ENCODE data around the gene MACROH2A1.
"Not testable (repeated sequence)": the region's sequence is repeated elsewhere in the genome, so short reads cannot be mapped to it uniquely, and the experiment has no call there.

MACROH2A1 gene

DNA sequence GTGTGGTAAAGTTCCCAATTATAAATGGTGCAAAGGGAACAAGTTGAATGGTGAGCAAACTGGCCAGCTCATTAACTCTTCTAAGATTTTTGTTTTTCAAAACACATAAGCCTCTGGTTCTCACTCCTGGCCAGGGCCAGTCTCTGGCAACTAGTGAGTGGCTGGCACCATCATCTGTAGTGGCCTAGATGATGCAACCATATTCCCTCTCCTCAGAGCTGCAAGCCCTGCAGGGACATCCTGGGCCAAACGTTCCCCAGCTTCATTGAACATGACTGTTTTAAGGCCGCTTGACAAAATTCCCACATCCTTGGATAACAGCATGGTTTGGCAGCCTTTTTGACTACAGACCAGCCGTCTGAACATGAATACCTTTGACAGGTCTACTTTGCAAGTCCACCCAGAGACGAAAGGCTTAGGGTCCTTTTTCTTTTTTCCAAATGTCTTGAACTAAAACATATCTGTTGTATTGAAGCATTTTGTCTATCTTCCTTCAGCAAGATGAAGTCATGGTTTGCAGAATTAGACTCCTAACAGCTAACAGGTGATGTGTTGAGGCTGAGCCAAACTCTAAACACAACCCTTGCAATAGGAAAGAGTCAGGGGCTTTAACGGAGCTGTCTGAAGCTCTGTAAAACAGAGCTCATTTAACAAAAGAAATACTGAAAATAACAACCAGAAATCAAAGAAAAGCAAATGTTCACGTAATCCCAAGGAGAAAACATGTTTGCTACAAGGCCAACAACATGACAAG is 23.8 kb downstream of the MACROH2A1 start:
- DNase-seq = no peak

DNA sequence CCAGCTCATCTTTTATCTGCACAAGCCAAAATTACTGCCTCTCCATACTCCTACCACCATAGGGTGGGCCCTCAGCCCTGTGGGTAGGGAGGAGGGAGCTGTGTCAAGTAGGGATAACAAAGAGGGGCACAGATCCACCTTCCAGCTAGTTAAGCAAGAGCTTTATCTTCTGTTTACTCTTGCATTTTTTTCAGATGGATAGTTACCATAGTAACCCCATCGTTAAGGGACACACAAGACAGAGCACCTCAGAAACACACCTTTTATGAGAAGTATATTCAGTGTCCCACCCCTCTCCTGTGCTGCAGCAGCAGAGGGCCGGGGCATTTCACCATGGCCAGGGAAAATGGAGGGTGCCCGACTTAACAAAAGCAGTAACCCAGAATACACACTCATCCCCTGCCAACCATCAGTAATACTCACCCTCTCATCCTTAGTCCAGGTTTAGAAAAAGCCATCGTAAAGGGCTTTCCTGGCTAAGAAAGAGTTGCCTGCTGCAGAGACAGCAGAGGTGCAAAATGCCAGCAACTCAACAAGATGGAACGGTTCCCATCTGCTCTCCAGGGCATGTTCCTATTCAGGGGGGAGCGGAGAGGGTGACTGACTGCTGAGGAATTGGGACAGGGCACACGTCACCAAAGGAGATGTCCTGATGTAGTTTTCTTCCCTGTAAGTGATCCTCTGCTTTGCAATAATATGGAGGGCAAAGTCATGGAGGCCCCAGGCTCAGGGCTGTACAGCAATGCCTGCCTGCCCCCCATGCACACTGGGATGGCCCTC is 25.1 kb downstream of the MACROH2A1 start:
- DNase-seq = no peak

DNA sequence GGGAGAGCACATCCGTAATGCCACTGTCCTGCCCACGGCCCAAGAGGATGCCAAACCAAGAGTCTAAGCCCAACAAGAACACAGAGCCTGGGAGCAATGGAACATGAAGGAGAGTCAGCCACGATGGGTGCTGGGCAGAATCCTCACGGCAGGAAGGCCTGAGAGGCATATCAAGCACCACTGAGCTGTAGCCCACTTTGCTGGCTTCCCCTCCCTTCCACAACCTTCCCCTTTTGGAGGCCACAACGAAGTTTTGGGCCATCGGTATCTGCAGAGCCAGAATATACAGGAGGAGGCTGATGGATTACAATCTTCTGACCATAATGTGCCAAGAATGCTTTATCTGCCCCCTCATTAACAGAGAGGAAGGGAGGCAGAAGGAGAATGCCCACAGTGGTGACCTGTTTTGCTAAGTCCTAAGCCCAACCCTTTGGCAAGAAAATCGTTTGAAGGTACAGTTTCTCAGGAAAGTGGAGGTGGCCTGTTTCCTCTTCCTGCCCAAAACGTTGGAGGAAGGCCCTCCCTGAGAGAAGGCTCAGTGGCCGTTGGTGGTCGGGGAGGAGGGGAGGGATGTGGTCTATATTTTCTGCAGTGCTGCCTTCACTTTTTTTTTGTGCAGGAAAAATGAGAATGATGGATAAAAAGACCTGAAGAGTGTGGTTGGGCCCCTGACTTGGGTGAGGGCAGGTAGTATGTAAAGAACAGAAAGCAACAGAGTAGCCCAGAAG is 26.2 kb downstream of the MACROH2A1 start:
- DNase-seq = no peak

DNA sequence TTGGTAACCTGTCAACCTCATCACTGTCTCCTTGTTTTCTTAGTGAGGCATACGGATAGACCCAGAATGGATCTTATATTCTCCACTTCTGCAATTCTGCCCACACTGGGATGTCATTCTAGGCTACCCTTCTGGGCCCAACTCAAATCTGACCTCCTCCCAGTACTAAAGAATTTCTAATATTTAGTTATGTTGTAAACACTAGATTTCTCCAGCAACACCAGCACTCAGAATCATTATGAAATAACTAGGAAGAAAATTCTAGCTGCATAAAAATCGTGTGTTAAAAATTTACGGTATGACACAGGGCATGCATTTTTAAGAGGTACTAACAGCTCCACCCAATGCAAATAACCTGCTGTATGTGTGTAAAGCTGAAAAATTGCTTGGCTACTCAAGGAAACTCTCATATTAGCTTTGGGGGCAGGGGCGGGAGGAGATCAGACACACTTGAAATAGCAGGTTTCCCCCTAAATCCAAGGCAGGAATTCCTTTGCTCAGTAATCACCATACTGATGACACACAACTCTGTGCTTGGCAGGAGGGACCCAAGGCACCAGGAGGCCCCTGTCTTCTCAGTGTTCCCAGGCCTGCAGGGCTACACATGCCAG is 27.3 kb downstream of the MACROH2A1 start:
- no peak for DNase-seq

DNA sequence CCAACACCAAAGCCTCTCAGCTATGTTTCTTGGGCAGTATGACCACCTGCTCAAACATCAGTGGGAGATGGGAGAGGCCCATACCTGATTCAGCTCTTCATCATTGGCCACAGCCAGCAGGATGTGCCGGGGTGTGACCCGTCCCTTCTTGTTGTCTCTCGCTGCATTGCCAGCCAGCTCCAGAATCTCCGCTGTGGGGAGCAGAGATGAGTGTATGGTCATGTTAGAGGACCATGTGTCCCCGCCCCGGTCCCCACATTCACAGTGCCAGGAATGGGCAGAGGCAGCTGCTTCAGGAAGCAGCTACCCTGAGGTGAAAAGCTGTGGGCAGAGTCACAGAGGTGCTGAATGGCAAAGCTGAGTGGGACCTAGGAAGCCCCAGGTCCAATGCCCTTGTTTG is 29.1 kb downstream of the MACROH2A1 start:
- DNase-seq = no peak

DNA sequence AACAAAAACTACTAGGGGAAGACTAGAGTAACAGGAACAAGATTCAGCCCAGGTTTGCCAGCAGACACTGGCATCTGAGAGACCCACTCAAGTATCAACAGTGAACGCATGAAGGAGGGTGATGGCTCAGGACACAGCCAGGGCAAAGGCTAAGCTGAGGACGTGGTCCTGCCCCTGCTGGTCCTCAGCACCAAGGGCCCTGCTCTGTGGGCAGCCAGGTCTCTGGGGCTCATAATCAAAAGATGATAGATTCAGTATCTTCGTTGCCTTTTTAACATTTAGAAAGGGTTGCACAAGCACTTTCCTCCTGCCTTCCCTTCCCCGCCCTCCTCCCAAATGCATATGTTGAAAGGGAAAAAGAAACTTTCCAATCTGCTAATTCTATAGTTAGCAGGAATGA is 31.5 kb downstream of the MACROH2A1 start:
- DNase-seq = no peak

DNA sequence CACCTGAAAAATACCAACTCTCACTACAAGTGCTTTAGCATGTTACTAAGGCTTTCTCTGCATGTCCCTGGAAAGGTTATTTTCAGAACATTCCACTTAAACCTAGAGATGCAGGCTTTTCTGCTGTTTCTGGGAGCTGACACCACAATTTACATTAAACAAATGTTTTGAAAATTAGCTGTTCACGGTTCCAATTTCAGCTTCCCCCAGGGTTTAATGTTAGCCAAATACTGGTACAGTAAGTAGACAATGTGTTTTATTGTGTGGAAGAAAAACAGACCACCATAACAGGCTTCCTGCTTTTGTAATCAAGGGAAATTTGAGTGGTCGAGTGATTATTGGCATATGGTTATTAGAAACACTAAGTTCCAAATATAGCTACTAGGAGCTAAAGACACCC is 32.0 kb downstream of the MACROH2A1 start:
- no peak for DNase-seq

DNA sequence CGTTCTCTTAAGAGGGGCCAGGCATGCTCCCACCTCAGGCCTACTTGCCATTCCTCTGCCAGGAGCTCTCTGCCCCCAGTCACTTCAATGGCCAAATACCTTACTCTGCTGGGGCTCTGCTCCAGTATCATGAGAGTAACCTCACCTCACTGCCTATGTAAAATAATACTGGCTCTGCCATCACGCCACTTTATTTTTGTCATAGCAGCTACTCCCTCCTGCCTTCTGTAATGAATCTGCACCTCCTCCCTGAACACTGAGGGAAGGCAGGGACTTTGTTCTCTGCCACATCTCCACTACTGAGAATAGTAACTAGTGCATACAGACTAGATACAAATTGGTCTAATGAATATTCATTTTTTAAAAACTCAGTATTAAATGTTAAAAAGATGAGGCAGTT is 33.8 kb downstream of the MACROH2A1 start:
- DNase-seq = no peak

DNA sequence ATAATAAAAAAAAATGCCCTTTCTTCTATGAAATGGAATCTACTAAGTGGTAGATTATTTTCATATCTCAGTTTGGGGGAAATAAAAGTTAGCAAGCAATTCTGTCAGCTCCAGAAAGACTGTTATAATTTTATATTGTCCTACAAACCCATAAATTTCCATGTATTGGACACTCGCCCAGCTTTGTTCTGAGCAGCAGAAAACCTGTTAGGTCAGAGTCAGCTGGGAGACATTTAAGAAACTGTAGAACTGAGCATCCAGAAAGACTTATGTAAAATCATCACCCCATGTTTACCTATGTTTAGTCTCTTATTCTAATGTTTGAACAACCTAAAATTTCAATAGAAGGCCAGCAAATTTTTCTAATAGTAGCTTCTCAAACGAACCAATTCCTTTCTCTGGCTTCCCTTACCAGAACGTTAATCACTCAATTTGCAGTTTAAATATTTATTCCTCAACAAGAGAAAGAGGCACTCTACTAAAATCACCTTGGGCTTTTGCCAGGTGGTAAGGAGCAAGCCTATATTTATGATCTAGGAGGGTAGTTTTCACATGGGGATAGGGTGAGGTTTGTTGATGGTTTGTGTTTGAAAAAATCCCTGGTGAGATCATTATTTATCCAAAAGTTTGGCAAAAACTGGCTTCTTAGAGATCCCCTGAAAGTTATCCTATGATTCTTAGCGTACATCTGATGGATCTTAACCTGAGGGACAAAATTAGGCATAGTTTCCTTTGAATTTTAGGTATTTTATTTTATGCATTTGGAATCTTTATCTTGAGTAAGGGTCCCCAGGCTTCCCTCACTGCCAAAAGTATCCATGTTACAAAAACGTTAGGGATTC is 34.4 kb downstream of the MACROH2A1 start:
- no peak for DNase-seq

DNA sequence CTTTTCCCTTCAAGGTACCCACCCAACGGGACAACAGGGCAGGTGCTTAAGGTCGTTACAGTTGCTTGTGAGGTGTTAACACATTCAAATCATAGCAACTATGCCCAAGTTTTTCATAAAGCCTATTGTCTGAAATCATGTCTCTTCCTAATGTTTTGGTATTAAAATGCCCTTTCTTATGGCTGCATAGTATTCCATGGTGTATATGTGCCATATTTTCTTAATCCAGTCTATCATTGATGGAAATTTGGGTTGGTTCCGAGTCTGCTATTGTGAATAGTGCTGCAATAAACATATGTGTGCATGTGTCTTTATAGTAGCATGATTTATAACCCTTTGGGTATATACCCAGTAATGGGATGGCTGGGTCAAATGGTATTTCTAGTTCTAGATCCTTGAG is 35.7 kb downstream of the MACROH2A1 start:
- DNase-seq = not testable (repeated sequence)

DNA sequence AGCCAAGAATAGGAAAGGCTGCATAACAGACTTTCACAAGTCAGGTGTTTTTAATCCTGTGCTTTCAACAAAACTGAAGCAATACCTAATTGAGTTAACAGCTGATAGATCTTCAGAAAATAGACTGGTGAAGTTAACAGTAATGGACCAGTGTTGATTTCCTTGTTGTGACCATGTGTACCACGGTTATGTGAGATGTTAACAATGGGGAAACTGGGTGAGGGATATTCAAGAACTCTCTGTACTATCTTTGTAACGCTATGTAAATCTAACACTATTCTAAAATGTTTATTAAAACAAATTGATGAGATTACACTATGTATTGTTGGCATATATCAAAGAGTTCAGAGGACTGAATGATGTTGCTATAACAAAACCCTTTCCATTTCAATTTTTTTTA is 36.9 kb downstream of the MACROH2A1 start:
- no peak for DNase-seq

DNA sequence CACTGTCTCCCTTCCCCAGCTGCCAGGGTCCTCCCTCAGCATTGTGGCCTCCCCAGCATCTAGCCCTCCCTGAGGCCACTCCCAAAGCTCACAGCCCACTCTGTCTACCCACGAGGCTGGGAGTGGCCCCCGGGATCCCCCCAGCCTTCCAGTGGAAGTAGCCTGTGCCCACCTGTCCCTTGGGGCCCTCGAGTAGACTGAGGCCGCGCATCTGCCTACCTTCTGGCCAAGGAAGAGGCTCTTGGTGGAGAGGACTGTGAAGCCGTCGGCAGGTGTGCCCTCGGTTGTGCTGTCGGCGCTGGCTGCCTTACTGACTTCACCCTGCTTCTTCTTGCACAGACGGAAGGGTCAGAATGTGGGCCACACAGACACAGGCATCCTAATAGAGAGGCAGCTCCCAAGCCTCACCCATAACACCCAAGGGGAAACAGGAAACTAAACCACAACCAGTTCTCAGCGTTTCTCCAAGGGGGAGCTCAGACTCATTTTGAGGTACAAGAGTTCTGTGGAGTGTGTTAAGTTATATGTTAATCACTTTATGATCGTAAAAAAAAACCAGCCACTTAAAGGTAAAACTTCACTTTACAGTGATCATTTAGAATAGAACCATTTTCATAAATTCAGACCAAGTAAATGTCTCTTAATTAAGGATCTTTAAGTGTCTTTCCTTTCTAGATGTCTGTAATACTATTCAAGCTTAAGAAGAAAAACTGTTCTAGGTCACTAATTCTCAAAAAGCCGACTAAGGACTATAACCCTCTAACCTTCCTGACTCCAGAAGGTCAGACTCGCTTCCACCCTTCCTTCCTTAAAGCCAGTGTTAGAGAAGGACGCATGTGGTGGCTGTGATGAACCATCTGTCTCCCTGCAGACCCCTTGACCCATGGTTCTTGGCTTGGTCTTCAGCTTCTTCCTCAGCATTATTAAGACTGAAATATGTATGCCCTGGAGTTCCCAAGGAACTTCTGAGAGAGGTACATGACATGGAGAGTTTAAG is 38.5 kb downstream of the MACROH2A1 start:
- no peak for DNase-seq

DNA sequence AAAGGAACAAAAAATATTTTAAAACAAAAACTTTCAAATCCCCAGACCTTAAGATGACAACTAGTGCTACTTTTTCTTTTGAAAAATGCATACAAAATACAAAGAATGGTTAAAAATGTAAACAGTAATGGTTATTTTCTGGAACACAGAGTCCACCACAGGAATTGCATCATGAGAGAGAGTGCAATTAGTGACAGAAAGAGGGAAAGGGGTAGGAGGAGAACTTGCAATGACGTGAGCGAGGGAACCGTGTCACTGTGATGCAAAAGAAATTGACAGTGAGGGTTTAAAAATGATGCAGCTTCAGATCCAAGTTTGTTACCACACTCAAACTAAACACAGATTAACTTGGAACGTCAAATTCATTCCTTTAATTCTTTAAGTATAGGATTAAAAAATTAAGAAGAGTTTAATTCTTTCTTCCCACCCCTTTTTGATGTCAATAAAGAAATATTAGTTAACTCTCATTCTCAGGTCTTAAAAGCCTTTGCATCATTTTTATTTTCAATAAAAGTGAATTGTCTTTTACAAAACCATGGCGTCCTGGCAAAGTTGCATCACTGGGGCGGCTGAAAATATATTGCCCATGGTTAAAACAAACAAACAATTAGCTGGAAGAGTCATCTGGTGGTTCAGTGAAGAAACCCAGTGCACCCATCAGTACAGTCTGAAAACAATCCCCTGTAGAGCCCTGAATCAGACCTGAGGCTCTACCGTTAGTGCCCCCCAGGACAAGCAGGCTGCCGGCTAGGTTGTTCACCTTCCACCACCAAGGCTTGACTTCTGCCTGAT is 39.5 kb downstream of the MACROH2A1 start:
- DNase-seq = no peak

DNA sequence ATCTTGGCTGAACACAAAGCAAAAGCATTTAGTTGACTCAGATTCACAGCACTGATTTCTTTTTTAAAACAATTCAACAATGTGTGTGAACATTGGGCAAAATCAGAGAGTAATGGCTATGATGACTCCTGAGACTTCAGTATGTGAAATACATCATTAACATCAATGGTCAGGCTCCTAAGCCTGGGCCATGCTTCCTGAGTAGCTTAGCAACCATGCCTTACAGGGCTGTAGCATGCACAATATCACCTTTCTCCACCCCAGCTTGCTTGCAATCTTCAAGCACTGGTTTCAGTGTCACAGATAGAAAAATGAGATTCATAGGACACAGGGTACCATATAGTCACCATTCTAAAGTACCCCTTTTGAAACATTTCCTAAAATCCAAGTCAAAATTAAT is 41.3 kb downstream of the MACROH2A1 start:
- no peak for DNase-seq

DNA sequence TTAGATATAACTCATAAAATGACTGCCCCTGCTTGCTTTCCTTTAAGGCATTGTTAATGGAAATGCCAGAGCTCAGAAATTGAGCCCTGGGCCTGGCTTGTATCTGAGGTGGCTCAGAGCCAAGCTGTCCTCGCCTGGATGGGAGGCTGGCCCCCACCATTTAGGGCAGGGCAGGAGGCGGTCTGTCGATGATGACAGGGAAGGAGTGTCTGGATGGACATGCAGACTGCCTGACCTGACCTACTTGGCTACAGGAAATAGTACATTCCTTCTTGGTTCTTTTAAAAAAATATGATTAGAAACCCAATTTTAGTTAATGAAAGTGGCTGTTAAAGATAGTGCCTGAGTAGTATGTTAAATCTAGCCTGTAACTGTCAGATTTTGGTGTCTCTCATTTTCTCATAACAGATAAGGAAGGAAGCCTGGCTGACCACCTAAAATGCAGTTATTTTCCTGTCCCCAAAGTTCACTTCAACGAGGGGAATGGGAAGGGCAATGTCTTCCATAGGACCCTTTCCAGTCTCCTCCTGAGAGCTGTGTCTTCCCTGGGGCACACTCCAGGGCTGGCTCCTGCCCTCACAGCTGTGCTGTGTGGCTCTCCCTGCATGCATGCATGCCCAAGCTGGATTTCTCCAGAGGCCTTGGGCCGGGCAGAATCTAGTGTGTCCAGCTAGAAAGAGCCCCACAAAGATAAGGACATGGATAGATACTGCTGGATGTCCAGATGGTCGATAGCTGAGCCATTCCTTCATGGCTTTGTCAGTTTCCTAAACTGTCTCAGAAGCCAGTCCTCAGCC is 42.3 kb downstream of the MACROH2A1 start:
- no peak for DNase-seq

DNA sequence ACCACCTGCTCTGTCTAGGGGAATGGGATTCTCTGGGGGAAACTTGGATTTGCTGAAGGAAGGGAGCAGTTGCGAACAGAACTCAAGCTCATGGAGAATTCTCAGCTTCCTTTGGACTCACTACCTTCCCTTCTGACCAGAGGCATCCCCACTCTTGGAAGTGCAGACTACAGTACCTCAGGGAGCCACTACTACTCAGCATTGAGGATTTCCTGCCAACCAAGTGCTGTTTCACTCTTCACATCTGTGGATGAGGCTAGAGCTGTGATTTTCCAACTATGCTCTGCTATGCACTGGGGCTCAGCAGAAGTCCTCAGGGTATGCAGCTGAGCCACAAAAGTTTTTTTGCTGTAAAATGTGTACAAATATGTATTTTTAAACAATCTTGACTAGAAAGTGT is 43.9 kb downstream of the MACROH2A1 start:
- DNase-seq = no peak

DNA sequence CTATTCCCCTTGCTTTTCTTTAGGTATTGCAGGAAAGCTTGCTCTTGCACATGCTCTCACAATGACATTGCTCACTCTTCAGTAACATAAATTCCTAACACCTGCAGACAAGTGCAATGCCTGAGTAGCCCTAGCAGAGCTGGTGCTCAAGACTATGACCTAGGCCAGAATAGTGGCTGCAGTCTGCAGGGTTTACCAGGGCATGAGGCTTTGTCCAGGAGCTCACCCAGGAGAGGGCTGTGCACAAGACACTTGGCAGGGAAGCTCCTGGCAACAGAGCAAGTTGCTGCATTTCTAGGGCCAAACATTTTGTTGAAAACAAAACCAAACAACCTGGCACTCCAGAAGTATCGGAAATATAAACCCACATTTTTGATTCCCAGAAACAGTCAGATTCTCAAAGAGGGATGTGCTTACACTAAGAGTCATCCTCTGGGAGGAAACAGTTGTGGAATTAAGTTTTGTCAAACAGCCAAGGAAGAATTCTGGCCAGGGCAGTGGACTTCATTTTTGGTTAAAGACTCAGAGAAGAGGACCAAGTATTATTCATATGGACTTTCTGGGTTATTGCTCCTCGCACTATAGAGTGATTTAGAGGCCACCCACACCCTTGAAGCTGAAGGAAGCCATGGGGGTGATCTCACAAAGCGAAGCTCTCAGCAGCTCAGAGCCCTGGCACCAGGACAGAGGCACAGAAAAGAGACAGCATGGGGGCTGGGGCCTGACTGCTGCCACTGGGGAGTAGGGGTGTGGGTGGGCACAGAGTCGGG is 44.9 kb downstream of the MACROH2A1 start:
- DNase-seq = no peak

DNA sequence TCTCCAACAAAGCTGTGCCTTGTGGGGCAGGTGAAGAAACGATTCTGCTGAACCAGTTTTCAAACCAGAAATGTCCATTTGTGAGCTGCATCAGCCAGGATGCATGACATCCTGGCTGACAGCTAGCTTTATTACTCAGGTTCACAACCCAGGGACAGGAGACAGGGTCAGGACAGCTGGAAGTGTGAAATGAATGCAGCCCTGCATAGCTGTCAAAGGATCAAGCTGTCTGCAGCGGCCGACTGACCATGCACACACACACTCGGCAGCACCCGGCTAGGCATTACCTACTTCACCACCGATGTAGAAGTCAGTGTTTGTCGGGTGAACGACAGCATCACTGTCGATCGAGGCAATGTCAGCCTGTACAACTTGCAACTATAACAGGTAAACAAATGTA is 48.5 kb downstream of the MACROH2A1 start:
- no peak for DNase-seq

DNA sequence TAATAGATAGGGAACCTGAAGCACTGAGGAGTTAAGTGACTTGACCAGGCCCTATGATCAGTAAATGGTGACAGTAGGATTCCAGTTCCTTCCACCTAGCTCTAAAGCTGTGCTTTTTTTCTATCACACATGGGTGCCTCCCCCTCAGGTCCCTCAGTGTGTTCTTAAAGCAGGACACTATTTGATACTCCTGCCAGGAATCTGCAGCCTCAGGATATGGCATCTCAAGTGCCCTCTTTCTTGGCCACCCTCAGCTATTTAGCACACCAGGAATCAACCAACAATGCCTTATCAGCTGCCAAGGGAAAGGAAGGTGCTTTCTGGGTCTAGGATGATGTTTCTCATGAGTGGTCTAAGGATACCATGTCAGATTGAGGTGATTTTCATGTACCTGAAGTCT is 49.1 kb downstream of the MACROH2A1 start:
- no peak for DNase-seq

Measured in CD4-positive, alpha-beta T cell treated with Interleukin-17A for 4 hours (primary cell).